Stimulated activated CD8-positive, alpha-beta memory T cell treated with anti-CD3 and anti-CD28 coated beads, Interleukin-7, amount 100 ng/mL, for 1 hour (primary cell): ENCODE measurements around the gene BCR.
"Not testable (repeated sequence)": the region's sequence is repeated elsewhere in the genome, so short reads cannot be mapped to it uniquely, and the experiment has no call there.

Source experiments
- DNase-seq, 2 donors: peaks; one replicate each; pipeline ENCODE4 v3.0.0-alpha.2; 2020; ENCODE audit warnings: low read depth in 2 of 2

BCR gene

GRCh38 chr22:23287136-23288095 lies 107.1 kb downstream of the BCR start:
- DNase-seq, result no peak

- no peak for DNase-seq
Observed at GRCh38 chr22:23288301-23289129, 108.2 kb downstream of the BCR start.

GRCh38 chr22:23289130-23289503 lies 108.8 kb downstream of the BCR start:
- DNase-seq, result no peak

DNA sequence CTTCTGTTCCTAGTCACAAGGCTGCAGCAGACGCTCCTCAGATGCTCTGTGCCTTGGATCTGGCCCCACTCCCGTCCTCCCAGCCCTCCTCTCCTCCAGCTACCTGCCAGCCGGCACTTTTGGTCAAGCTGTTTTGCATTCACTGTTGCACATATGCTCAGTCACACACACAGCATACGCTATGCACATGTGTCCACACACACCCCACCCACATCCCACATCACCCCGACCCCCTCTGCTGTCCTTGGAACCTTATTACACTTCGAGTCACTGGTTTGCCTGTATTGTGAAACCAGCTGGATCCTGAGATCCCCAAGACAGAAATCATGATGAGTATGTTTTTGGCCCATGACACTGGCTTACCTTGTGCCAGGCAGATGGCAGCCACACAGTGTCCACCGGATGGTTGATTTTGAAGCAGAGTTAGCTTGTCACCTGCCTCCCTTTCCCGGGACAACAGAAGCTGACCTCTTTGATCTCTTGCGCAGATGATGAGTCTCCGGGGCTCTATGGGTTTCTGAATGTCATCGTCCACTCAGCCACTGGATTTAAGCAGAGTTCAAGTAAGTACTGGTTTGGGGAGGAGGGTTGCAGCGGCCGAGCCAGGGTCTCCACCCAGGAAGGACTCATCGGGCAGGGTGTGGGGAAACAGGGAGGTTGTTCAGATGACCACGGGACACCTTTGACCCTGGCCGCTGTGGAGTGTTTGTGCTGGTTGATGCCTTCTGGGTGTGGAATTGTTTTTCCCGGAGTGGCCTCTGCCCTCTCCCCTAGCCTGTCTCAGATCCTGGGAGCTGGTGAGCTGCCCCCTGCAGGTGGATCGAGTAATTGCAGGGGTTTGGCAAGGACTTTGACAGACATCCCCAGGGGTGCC lies 109.8 kb downstream of the BCR start:
- peak in 1 of 2 donors; percentile 20 for DNase-seq

- no peak for DNase-seq
Observed at GRCh38 chr22:23291806-23292452, 111.6 kb downstream of the BCR start.

DNA sequence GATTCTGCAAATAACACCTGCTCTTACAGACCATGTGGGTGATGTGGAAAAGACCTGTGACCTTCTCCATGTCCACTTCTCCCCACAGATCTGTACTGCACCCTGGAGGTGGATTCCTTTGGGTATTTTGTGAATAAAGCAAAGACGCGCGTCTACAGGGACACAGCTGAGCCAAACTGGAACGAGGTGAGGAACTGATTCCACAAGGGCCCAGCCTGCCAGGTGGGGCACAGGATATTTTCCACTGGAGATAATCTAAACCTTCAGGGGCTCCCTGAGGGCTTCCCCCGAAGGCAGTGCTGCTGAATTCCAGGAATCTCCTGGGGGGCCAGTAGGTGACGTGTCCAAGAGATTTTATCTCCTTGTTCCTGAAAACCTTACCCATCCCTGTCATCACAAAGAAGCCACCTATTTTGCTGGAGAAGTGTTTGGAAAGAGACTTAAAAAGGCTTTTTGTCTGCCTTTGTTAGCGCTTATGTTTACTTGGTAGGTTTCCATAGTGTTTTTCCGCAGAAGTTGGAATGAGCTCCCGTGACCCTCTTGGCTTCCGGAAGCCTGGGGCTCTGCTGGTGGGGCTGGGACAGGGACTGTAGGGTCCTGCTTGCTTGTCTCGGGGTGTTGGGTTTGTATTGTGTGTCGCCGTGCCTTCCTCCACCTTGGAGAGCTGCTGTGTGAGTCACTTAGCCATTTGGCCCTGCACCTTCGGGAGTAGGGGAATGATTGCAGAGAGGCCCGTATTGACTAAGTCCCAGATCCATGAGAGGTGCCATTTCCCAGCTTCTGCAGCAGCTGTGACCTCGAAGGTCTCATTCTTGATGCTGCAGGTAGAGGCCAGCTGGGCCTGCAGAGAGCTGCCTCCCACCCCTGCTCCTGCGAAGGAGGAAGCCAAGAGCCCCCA lies 112.4 kb downstream of the BCR start:
- no peak for DNase-seq

GRCh38 chr22:23293720-23294119 lies 113.4 kb downstream of the BCR start:
- no peak for DNase-seq

GRCh38 chr22:23294221-23294620 lies 113.9 kb downstream of the BCR start:
- no peak for DNase-seq

DNA sequence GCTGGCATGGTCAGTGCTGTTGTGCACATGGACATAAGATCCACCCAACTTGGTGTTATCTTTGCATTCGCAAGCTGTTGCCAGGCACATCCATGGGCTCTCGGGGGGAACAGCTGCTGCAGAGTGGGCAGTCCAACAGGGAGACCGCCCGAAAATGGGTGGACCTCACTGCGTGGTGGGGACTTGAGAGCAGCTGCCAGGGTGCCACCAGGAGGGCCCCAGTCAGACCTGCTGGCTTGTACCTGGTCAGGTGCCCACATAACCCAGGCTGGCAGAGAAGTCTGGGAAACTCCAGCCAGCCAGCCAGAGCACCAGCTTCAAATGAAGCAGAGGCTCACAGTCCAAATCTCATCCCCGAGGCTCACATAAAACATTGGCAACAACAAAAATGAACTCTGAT lies 120.2 kb downstream of the BCR start:
- DNase-seq, result no peak

DNA sequence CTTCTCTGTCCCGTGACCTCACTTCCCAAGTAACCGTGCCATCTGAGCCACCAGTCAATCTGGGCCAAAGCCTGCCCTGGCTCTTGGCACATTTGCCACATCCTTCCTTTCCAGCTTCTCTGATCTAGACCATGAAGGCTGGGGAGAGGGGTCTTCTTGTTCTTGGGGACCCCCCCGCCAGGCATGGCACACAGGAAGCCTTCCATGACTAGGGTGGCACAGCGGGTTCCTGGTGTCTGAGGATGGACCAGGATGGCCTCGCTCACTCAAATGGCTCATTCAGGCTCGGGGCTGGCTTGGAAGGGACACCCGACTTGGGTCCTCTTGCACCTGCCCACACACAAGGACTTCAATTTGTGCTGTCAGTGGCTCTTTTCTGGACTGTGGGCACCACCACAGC lies 121.3 kb downstream of the BCR start:
- DNase-seq, result no peak

- no peak for DNase-seq
Observed at GRCh38 chr22:23302171-23303002, 122.1 kb downstream of the BCR start.

DNA sequence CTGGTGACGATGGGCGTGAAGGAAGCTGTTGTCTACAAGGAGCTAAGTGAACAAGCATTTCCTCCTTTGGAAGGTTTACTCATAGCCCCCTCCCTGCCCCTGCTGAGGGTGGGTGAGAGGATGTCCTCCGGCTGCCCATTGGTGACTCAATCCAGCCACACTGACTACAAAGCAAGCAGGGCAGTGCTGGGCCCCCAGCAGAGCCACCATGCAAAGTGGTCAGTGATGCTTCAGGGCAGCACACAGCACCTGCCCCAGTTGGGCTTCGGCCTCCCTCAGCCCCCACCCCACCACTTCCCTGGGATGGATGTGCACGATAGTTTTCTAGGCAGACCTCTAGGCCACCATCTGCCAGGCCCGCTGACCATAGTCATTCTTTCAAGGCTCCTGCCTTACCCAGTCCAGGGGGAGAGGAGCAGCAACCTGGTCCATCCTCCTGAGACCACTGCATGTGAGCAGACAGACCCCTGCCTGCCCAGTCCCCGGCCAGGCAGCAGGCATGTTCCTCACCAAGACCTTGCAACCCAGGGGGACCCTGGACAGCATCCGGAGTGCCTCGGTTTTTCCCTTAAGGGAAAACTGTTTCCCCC lies 125.1 kb downstream of the BCR start:
- no peak for DNase-seq

- no peak for DNase-seq
Observed at GRCh38 chr22:23305922-23306374, 125.6 kb downstream of the BCR start.

DNA sequence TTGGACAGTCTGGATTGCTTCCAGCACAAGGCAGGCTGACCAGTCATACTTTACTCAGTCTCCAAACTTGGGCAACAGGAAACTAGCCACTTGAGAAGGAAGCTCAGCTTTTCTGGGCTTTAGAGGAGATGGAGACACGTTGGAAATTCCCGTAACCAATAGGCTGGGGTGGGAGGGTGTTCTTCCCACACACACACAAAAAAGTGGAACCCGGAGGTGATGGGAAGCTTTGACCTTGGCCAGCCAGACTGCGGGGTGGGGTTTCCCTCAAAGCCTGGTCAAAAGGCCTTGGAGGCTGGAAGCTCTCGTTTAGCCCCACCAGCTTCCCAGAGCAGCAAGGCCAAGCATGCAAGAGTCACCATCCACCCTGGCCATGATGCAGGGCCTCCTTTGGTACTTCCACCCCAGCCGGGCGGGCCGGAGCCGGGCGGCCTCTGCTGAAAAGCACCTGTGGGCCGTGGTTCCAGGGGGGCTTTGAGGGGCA lies 126.2 kb downstream of the BCR start:
- no peak for DNase-seq

DNA sequence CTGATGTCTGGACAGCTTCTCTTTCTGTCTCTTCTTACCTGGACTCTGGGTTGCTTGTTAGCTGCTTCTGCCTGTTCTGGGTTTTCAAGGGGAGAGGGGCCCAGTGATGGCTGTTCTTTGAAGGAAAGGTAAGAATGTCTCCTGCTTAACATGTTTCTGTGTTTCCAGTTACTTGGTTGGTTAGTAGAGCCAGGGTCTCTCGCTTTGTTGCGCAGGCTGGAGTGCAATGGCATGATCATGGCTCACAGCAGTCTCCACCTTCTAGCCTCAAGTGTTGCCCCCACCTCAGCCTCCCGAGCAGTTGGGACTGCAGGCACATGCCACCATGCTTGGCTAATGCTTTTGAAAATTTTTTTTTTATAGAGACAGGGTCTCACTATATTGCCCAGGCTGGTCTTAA lies 126.6 kb downstream of the BCR start:
- no peak for DNase-seq

GRCh38 chr22:23307511-23307910 lies 127.2 kb downstream of the BCR start:
- not testable (repeated sequence) for DNase-seq

GRCh38 chr22:23309261-23309660 lies 129.0 kb downstream of the BCR start:
- not testable (repeated sequence) for DNase-seq

GRCh38 chr22:23310443-23311097 lies 130.3 kb downstream of the BCR start:
- not testable (repeated sequence) for DNase-seq
